Bone marrow (tissue), 2 donors: Measurements from ENCODE around the gene ZBTB8A.
"Not testable (repeated sequence)": the region's sequence is repeated elsewhere in the genome, so short reads cannot be mapped to it uniquely, and the experiment has no call there.

Experiments used
- DNase-seq, 2 donors: peaks; one replicate each; lab custom pipeline; 2025; lab: John Stamatoyannopoulos, UW

Gene ZBTB8A

DNA sequence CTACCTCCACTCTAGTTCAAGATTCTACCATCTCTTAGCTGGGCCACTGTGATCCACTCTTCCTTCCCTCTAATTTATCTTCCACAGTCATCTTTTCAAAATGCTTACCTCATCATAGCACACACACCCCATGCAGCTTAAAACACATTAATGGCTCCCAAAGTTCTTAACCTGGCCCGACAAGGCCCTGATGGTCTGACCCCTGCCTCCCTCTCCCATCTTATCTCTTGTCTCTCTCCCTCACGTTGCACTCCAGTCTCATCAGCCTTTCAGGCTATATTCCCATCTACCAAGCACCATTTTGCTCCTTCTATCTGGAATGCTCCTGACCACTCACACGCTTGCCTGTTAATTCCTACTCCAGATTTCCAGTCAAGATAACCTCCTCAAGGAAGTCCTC lies 2.5 kb upstream of the ZBTB8A start:
- no peak for DNase-seq

DNA sequence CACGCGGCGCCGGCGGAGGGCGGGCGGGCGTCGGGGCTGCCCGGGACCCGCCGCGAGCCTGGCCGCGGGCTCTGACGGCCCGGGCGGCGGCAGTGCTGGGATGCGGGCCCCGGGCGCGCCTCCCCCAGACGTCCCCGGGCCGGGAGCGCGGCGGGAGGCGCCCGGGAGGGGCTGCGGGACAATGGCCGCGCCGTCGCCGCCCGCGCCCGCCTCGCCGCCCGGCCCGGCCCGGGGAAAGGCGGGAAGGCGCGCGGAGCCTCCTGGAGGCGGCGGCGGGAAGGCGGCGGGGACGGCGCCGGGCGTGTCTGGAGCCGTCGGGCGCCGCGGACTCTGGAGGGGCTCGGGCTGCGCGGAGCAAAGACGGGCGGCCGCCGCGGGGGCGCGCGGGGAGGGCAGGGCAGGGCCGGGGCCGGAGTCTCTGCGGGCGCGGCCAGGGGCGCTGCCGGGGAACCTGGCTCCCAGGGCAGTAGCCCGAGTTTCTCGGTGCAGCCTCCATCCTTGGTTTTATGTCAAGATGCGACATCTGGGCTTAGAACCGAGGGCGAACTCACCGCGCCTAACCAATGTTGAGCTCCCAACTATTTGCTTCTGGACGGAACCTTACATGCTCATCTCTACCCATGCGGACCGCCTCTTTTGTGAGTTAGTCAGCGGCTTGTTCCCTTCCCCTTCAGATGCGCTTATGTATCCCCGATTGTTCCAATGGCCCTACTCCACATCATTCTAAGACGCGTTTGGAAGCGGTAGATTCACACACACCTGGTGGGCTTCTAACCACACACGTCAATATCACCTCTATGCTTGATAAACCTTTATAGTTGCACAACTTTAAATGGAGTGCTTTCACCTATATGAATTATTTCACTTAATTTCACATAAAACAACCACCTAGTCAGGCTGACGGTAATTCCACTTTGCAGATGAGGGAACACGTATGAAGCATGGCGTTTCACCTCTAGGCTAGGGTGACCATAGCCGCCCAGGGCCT lies 651 bp downstream of the ZBTB8A start:
- DNase-seq: peak in 1 of 2 donors; percentile 9

DNA sequence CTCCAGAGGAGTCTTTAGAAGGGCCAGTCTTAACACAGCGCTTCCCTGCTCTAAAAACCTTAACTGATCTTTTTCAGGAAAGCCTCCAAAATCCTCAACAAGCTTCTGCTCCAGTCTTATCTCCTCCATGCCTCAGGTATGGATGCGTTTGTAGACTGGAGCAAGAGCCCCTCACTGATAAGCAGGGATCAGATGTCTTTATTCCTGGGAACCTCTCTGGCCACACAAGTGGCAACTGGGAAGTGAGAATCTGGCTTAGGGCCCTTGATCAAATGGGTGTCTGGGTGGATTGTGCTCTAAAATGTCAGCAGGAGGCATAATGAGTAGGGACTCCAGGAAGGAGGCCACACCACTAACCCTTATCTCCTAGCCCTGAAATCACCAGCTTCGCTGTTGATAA lies 1.4 kb downstream of the ZBTB8A start:
- DNase-seq: peak in 1 of 2 donors; percentile 0

DNA sequence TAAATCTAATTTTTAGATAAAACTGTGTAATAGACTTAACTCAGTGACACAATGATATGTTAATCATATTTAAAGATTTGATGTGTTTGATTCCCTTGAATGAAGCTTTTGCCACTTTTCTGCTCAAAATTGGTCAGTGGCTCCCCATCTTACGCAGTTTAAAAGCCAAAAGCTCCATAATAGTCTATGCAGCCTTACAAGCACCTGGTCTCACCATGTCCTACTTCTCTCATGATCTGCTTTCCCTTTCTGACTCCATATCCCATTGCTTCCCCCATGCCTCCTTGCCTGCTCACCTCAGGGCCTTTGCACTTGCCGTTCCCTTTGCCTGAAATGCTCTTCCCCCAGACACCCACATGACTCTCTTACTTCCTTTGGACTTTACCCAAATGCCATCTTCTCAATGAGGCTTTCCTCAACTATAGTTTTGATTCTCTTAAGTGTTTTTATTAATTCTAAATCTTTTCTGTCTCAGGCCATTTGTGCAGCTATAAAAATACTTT lies 1.9 kb downstream of the ZBTB8A start:
- DNase-seq: no peak

DNA sequence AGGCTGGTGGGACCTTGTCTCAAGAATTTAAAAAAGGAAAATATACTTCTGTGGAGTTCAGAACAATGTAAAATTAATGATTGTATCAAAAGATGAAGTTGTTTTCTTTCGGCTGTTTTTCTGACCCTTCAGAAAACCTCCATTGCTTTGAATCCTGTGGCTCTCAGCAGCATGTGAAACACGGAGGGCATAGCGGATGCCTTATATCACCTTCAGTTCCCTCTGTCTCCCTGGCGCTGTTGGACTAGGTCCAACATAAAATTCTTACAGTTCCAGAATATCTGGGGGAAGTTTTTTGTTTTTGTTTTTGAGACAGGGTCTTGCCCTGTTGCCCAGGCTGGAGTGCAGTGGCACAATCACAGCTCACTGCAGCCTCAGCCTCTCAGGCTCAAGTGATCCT lies 7.4 kb downstream of the ZBTB8A start:
- no peak for DNase-seq

DNA sequence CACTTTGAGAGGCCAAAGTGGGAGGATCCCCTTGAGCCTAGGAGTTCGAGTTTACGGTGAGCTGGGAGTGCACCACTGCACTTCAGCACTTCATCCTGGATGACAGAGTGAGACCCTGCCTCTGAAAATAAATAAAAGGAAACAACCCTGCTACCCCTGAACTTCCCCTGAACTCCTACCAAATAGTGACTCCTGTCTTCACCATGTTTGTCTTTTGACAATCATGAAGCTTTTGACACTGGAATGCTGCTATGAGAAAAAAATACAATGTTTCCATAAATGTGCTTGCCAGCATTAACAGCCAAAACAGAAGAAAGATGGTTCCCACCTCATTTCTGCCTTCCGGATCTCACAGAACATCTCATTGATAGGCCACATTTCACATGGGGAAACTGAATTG lies 10.4 kb downstream of the ZBTB8A start:
- no peak for DNase-seq

DNA sequence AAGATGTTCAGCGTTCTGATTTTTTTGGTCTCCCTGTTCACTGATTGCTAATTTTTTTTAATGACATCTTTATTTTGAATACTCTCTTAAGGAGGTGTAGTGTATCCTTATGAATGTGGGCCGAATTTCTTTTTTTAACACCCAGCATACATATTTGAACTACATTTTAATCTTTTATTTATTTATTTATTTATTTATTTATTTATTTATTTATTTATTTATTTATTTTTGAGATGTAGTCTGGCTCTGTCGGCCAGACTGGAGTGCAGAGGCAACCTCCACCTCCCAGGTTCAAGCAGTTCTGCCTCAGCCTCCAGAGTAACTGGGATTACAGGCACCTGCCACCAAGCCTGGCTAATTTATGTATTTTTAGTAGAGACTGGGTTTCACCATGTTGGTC lies 15.1 kb downstream of the ZBTB8A start:
- no peak for DNase-seq

DNA sequence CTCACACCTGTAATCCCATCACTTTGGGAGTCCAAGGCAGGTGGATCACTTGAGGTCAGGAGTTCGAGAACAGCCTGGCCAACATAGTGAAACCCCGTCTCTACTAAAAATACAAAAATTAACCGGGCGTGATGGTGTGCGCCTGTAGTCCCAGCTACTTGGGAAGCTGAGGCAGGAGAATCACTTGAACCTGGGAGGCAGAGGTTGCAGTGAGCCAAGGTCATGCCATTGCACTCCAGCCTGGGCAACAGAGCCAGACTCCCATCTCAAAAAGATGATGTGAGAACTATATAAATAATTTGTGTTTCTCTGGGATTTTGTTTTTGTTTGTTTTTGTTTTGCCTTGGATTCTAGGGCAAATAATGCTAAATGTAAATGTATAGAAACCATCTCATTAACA lies 17.8 kb downstream of the ZBTB8A start:
- not testable (repeated sequence) for DNase-seq

DNA sequence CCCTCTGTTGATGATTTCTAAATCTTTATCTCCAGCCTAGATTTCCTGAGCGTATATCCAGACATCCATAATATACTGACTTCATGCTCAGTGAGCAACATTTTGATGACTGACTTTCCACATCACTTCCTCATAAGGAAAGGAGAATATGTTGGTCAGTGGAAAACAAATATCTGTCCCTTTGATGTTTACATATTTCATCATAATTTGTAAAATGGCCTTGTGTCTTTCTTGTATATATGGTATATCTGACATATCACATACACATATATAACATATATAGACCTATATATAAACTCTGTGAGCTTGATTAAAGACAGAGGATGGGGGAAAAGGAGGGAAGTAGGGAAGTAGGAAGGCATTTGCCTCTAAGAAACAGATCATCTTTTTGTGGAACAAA lies 18.6 kb downstream of the ZBTB8A start:
- DNase-seq: no peak

DNA sequence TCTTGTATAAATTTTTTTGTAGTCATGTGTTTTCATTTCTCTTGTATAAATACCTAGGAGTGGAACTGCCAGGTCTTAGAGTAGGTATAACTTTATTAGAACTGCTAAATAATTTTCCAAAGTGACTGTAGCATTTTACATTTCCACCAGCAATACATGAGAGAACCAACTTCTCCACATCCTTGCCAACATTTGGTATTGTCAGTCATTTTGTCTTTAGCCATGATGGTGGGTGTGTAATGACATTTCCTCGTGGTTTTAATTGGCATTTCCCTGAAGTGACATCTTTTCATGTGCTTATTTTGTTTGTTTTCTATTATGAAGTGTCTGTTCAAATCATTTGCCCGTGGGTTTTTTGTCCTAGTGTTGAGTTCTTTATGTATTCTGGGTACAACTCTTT lies 29.7 kb downstream of the ZBTB8A start:
- no peak for DNase-seq

DNA sequence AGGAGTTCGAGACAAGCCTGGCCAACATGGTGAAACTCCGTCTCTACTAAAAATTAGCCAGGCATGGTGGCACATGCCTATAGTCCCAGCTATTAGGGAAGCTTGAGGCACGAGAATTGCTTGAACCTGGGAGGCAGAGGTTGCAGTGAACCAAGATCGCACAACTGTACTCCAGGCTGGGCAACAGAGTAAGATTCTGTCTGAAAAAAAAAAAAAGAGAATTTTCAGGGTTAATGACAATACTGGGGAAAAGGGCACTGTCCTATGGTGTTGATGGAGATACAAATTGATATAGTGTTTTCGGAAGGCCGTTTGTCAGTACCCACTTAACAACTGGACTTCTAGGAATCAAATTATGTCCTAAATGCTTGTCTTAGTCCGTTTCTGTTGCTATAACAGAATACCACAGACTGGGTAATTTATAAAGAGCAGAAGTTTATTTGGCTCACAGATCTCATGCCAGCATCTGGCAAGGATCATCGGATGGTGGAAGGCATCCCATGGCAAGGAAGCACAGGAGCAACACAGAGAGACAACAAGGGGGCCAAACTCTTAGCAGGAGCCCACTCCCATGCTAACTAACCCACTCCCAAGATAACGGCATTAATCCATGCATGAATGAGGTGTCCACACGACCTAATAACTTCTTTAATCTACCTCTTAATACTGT lies 41.3 kb downstream of the ZBTB8A start:
- DNase-seq: no peak

DNA sequence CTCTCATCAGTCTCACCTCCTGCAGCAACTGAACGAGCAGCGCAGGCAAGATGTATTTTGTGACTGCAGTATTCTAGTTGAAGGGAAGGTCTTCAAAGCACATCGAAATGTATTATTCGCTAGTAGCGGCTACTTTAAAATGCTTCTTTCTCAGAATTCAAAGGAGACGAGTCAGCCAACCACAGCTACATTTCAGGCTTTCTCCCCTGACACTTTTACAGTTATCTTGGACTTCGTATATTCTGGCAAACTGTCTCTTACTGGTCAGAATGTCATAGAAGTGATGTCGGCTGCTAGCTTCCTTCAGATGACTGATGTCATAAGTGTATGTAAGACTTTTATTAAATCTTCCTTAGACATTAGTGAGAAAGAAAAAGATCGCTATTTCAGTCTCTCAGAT lies 53.7 kb downstream of the ZBTB8A start:
- DNase-seq: no peak

DNA sequence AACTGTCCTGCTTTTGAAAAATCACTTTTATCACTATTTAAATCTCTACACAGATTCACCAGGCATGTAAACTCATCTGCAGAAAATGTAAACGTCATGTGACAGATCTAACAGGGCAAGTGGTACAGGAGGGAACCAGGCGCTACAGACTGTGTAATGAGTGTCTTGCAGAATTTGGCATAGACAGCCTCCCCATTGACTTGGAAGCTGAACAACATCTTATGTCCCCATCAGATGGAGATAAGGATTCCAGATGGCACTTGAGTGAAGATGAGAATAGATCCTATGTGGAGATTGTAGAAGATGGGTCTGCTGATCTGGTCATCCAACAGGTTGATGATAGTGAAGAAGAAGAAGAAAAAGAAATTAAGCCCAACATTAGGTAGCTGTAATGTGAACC lies 60.8 kb downstream of the ZBTB8A start:
- no peak for DNase-seq

DNA sequence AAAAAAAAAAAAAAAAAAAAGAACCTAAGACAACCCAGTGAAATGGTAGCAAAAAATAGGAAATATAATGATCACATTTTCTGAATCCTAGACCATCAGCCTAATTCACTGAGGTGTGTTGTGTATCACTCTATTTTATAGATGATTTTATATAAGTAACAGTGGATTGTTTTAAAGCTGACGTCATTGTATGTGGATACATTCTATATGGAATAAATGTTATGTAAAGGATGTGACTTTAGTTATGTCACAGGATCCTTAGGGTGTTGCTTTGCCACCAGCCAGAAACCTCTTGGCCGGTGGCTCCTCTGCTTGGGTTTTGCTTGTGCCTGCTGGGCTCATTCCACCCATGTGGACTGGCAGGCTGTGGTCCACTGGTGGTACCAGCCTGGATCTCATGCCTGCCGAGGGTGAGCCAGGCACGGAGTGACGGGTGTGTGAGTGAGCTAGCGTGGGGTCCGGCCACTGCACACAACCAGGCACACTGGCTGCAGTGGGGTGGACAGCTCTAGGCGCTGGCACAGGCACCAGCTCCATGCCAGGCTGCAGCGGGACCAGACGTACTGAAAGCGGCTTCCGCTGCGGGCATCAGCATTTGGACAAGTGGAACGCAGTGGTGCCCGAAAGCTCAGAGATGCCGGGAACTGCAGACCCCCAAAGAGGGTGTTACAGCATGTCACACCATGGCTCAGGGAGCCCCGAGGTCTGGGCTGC lies 66.6 kb downstream of the ZBTB8A start:
- DNase-seq: no peak

DNA sequence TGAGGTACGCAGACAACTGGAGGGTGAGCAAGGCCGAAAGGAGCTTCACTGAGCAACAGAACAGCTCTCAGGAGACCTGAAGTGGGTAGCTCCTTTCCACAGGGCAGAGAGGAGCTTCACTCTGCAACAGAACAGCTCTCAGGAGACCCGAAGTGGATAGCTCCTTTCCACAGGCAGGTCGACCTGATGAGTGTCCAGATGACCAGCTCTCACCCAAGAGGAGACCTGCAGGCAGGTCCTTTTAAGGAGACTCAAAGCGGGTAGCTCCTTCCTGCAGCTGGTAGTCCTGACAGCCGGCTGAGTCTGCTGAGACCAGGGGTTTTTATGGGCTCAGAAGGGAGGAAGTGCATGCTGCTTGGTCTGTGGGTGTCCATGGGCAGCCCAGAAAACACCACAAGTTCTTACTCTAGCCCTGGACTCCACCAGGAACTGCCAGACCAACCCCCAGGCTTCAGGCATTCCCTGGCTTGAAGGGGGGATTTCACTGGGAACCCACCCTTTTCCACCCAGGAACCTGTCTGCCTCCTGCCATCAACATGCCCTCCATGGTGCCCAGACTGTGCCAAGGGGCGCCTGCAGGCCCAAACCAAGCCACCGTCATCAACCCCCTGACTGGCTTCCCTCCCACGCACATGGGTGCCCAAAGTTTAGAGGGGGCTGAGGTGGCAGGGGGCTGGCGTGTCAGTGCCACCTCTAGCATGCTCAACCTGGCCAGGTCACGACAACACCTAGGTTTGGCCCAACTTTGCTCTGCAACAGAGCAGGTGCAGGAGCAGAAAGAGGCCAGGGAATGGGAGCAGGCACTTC lies 67.5 kb downstream of the ZBTB8A start:
- no peak for DNase-seq

DNA sequence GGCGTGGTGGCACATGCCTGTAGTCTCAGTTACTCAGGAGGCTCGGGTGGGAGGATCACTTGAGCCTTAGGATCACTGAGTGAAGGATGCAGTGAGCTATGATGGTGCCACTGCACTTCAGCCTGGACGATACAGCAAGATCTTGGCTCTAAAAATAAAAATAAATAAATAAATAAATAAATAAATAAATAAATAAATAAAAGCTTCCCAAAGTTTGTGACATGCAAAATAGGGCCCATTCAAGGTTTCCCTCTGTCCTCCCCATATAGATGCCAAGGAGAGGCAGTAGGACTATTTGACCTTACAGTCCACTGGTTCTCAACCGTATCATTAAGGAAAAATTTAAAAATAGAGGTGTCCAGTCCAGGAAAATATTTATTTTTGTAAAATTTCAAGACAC lies 70.0 kb downstream of the ZBTB8A start:
- no peak for DNase-seq

DNA sequence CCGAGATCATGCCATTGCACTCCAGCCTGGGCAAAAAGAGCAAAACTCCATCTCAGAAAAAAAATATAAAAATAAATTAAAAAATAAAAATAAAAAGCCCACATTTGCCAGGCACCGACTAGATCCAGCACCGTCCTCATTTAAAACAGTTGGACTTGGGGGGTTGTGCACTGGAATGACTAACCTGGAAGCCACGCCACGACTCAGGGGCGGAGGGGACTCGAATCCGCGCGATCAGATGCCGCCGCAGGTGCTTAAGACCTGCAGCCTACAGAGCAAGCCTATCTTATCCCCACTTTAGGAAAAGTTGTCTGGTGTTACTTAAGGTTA lies 72.6 kb downstream of the ZBTB8A start:
- no peak for DNase-seq

DNA sequence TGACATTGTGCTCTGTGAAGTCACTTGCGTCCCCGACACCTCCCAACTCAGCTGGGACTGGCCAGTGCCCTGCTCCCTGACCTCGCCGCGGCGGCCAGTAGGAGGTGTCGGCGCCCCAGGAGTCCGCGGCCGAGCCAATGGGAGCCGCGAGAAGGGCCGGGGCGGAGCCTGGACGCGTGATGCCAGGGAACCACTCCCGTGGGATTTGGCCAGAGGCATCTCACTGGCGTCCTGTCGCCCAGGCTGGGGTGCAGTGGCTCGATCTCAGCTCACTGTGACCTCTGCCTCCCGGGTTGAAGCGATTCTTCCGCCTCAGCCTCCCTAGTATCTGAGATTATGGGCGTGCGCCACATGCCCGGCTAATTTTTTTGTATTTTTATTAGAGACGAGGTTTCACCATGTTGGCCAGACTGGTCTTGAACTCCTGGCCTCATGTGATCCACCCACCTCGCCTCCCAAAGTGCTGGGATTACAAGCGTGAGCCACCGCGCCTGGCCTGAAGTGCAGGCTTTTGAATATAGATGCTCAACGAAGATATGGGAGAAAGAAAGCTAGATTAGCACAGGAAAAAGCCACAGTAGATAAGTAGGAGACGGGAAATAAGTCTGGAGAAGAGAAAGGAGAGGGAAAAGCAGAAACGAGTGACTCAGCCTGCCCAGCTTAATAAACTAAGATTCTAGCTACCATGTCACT lies 73.1 kb downstream of the ZBTB8A start:
- peak; percentile 24 to 44 for DNase-seq

DNA sequence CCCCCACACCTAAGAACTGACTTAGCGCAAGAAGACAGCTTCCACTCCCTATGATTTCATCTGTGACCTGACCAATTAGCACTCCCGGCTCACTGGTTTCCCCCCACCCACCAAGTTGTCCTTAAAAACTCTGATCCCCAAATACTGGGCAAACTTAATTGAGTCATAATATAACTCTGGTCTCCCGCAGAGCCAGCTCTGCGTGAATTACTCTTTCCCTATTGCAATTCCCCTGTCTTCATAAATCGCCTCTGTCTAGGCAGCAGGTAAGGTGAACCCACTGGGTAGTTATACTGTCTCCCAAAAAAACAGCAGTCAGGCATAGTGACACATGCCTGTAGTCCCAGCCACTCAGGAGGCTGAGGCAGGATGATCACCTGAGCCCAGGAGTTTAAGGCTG lies 74.2 kb downstream of the ZBTB8A start:
- no peak for DNase-seq

DNA sequence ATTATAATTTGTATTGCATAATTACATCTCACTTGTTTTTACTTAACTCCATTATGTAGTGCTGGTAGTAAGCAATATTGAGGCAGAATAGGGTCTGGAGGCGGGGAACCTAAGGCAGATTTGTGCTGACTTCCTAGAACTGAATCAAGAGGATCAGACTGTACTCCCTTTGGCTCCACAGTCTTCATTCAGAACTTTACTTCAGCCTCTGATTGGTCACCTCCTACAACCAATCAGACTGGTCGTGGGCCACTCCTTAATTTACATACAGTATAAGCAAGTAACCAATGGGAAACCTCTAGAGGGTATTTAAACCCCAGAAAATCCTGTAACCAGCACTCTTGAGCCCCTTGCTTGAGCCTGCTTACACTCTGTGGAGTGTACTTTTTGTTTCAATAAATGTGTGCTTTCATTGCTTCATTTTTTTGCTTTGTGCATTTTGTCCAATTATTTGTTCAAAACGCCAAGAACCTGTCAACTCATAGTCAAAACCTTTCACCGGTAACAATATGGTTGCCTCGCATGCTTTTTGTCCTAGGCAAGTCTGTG lies 79.5 kb downstream of the ZBTB8A start:
- DNase-seq: no peak
